MM.1S (cell line): ENCODE measurements around the gene ADCY4.

ENCODE experiments used
- DNase-seq: peaks from one replicate; pipeline ENCODE4 v3.0.0-alpha.2; 2015
- H2AFZ ChIP-seq: fragments of 300-600 bp; sonication (generic); 2 replicates; pipeline ENCODE4 v1.6.0; 2016; ENCODE audit warnings: antibody characterized with exemption, low read length
- H3F3A ChIP-seq: fragments of 300-600 bp; sonication (generic); 2 replicates; pipeline ENCODE4 v1.6.1; 2016; ENCODE audit warnings: mild to moderate bottlenecking, antibody characterized with exemption, low read length, moderate library complexity, mixed read lengths; ENCODE audit not compliant: insufficient read depth
- H3K27ac ChIP-seq: fragments of 300-600 bp; sonication (generic); 2 replicates; pipeline ENCODE4 v1.5.1; 2016; ENCODE audit warnings: mild to moderate bottlenecking, low read length
- H3K27me3 ChIP-seq: fragments of 300-600 bp; sonication (generic); replicated peaks from 2 replicates; pipeline ENCODE4 v1.6.0; 2016; ENCODE audit warnings: low read length; ENCODE audit not compliant: insufficient read depth
- H3K36me3 ChIP-seq: fragments of 300-600 bp; sonication (generic); replicated peaks from 2 replicates; pipeline ENCODE4 v1.6.1; 2016; ENCODE audit warnings: mild to moderate bottlenecking, low read length, mixed read lengths; ENCODE audit not compliant: insufficient read depth
- H3K4me1 ChIP-seq: fragments of 300-600 bp; sonication (generic); 2 replicates; pipeline ENCODE4 v1.6.1; 2016; ENCODE audit warnings: low read length, mixed read lengths
- H3K4me2 ChIP-seq: fragments of 300-600 bp; sonication (generic); 2 replicates; pipeline ENCODE4 v1.6.0; 2016; ENCODE audit warnings: low read depth, low read length
- H3K4me3 ChIP-seq: fragments of 300-600 bp; sonication (generic); 2 replicates; pipeline ENCODE4 v1.5.1; 2016; ENCODE audit warnings: low read length, mixed read lengths
- H3K79me2 ChIP-seq: fragments of 300-600 bp; sonication (generic); 2 replicates; pipeline ENCODE4 v1.6.1; 2016; ENCODE audit warnings: mixed run types, low read length, mixed read lengths
- H3K9ac ChIP-seq: fragments of 300-600 bp; sonication (generic); 2 replicates; pipeline ENCODE4 v1.6.1; 2016; ENCODE audit warnings: low read length, mixed read lengths
- H3K9me2 ChIP-seq: fragments of 300-600 bp; sonication (generic); replicated peaks from 2 replicates; pipeline ENCODE4 v1.6.1; 2016; ENCODE audit warnings: mild to moderate bottlenecking, low read length, mixed read lengths; ENCODE audit not compliant: insufficient read depth
- H3K9me3 ChIP-seq: fragments of 300-600 bp; sonication (generic); replicated peaks from 2 replicates; pipeline ENCODE4 v1.6.1; 2016; ENCODE audit warnings: mild to moderate bottlenecking, low read length, mixed read lengths; ENCODE audit not compliant: insufficient read depth
- H4K20me1 ChIP-seq: fragments of 300-600 bp; sonication (generic); 2 replicates; pipeline ENCODE4 v1.6.1; 2016; ENCODE audit warnings: mild to moderate bottlenecking, low read length, moderate library complexity, mixed read lengths; ENCODE audit not compliant: insufficient read depth
- EZH2 ChIP-seq: fragments of 300-600 bp; sonication (generic); optimal IDR thresholded peaks from 2 replicates; pipeline ENCODE3; 2017; ENCODE audit warnings: low read depth, mild to moderate bottlenecking, antibody characterized with exemption, low read length, mixed read lengths
- EZH2phosphoT487 ChIP-seq: fragments of 300-600 bp; sonication (generic); IDR thresholded peaks from 2 replicates; pipeline ENCODE4 v1.6.1; 2018; ENCODE audit warnings: antibody characterized with exemption, low read length
- TF ChIP-seq, protein P1 (sequence below): fragments of 300-600 bp; sonication (generic); IDR thresholded peaks from 2 replicates; pipeline ENCODE4 v1.5.1; 2016; ENCODE audit warnings: antibody characterized with exemption, low read length, mixed read lengths

ADCY4 gene

DNA sequence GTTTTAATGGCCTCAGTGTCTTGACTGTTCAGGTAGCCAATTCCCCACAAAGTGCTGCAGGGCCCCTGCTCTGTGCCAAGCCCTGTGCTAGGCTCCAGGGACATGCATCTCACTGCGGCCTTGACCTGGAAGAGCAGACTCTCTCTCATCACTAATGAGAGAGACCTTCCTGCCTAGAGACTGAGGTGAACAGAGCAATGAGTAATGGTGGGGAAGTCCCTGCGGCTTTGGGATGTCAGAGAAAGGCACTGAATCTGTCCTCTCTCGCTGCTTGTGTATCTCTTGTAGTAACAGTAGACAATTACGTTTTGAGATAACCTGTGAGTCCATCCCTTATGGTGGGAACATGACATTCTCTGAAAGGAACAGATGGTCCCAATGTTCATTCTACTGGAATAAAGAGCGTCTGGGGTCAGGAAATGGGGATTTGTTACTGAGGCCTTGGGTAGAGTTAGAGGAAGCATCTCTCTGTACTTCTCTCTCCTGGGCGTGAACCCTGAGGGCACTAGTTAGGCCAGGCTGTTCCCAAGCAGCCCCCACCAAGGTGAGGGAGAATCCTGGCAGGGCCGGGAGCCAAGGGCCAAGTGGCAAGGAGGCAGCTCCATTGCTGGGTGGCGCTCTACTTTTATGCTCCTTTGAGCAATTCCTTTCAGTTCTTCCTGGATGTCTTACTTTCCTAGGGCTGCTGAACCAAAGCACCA, 46.6 kb upstream of the ADCY4 start:
- no peak overlapping the region for H2AFZ ChIP-seq
- H3F3A ChIP-seq = no peaks in the 10 kb centered on the region
- H3K36me3 ChIP-seq = no peaks in the 10 kb centered on the region
- H3K4me1 ChIP-seq = no peaks in the 10 kb centered on the region
- H3K4me3 ChIP-seq = no peak overlapping the region
- H3K79me2 ChIP-seq = no peaks in the 10 kb centered on the region
- no peak overlapping the region for H3K4me2 ChIP-seq
- no peaks in the 10 kb centered on the region for H4K20me1 ChIP-seq
- H3K9me2 ChIP-seq = no peaks in the 10 kb centered on the region
- H3K27ac ChIP-seq = no peak overlapping the region
- no peaks in the 10 kb centered on the region for H3K9me3 ChIP-seq
- no peaks in the 10 kb centered on the region for H3K27me3 ChIP-seq
- TF ChIP-seq, protein P1, sequence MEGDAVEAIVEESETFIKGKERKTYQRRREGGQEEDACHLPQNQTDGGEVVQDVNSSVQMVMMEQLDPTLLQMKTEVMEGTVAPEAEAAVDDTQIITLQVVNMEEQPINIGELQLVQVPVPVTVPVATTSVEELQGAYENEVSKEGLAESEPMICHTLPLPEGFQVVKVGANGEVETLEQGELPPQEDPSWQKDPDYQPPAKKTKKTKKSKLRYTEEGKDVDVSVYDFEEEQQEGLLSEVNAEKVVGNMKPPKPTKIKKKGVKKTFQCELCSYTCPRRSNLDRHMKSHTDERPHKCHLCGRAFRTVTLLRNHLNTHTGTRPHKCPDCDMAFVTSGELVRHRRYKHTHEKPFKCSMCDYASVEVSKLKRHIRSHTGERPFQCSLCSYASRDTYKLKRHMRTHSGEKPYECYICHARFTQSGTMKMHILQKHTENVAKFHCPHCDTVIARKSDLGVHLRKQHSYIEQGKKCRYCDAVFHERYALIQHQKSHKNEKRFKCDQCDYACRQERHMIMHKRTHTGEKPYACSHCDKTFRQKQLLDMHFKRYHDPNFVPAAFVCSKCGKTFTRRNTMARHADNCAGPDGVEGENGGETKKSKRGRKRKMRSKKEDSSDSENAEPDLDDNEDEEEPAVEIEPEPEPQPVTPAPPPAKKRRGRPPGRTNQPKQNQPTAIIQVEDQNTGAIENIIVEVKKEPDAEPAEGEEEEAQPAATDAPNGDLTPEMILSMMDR = no peak
- DNase-seq = no peak
- no peak overlapping the region for H3K9ac ChIP-seq

DNA sequence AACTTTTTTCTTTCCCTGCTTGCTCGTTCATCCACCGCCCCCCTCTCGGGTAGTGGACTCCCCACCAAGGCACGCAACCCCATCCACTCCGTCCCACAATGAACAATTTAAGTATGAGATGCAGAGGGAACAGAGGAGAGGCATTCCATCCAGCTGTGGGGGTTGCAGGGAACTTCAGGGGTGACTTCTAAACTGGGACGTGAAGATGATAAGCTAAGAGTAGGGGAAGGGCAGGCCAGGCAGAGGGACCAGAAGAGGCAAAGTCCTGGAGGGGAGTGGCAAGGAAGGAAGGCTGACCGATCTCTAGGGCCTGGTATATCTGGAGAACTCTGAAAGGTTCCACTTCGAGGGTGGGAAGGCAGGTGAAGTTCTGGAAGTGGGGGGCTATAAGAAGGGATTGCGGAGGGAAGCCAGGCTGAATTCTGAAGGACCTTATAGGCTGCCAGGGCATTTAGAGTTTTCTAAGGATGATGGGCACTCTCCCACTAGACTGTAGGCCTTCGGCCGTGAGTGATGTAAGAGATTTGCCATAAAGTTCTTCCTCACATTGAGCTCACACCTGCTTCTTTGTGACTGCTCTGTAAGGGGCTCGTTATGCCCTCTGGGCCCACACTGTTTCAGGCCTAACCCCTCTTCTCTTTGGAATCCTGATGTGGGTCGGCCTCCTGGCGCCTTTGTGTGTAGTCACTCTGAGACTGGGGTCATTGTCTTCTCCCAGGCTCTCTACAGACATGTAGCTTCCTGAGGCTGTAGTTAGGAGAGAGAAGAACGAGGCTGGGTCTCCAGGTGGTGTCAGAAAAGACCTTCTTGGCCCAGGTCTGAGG, 45.2 kb upstream of the ADCY4 start:
- DNase-seq = no peak
- no peak overlapping the region for H3K4me2 ChIP-seq
- H3K79me2 ChIP-seq = no peaks in the 10 kb centered on the region
- no peaks in the 10 kb centered on the region for H3K9me3 ChIP-seq
- no peaks in the 10 kb centered on the region for H3K4me1 ChIP-seq
- H3K27me3 ChIP-seq = no peaks in the 10 kb centered on the region
- no peaks in the 10 kb centered on the region for H3K36me3 ChIP-seq
- no peaks in the 10 kb centered on the region for H3F3A ChIP-seq
- no peak overlapping the region for H3K4me3 ChIP-seq
- H3K9ac ChIP-seq = no peak overlapping the region
- TF ChIP-seq EZH2phosphoT487 = no peak
- no peak for TF ChIP-seq EZH2
- TF ChIP-seq, protein P1 = no peak
- H3K27ac ChIP-seq = no peak overlapping the region
- no peaks in the 10 kb centered on the region for H4K20me1 ChIP-seq
- no peaks in the 10 kb centered on the region for H3K9me2 ChIP-seq
- no peak overlapping the region for H2AFZ ChIP-seq

DNA sequence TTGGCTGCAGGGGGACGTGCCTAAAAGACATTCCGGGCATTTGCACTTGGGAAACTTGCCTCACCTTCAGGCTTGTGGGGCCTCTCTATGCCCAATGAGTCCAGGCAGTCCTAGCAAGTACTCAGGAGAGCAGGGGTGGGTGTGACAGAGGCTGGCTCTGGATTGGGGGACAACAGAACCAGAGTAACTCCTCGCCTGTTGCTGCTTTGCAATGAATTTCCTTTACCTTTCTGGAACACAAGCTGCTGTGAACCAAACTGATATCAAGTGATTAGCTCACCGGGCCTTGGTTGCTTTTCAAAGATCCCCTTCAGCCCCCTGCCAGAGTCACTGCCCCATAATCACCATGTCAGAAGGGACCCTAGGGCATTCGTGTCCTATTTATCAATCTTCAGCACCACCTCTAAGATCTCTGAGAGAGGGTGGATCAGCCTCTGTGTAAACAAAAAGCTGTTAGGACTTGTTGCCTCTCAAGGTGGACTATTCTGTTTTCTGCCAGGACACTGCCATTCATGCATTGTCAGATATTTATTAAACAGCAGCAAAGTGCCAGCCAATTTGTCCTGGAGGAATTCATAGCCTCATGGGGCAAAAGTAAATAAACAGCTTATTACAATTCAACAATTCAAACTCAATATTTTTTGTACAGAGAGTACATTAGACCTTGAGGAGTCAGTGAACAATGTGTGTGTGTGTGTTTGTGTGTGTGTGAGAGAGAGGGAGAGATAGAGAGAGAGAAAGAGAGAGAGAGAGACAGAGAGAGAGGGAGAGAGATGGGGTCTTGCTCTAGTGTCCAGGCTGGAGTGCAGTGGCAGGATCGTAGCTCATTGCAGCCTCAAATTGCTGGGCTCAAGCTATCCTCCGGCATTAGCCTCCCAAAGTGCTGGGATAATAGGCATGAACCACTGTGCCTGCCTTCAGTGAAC, 44.4 kb upstream of the ADCY4 start:
- Histone ChIP-seq H3K4me2 (no peak overlapping the region), H3K4me1 (no peaks in the 10 kb centered on the region), H3K27me3 (no peaks in the 10 kb centered on the region), H4K20me1 (no peaks in the 10 kb centered on the region), H3K79me2 (no peaks in the 10 kb centered on the region), H3K4me3 (no peak overlapping the region), H2AFZ (no peak overlapping the region), H3K9me2 (no peaks in the 10 kb centered on the region), H3K27ac (no peak overlapping the region), H3F3A (no peaks in the 10 kb centered on the region), H3K9ac (no peak overlapping the region), H3K36me3 (no peaks in the 10 kb centered on the region), H3K9me3 (no peaks in the 10 kb centered on the region)
- no peak for DNase-seq
- TF ChIP-seq EZH2phosphoT487 (no peak), EZH2 (no peak)
- TF ChIP-seq, protein P1 = no peak
